Subcutaneous abdominal adipose tissue (tissue), 5 donors: ENCODE results near the gene NOS1AP.

Experiments used
- H3K27ac ChIP-seq: one replicate; pipeline ENCODE4 v1.7.0; 2013; ENCODE audit warnings: low read depth, mild to moderate bottlenecking, inconsistent platforms, low read length, moderate library complexity
- H3K27me3 ChIP-seq, 5 donors: one replicate each; pipeline ENCODE4 v1.7.0; 2013; ENCODE audit warnings: low read length in 5 of 5, inconsistent platforms in 1 of 5; ENCODE audit not compliant: control insufficient read depth in 5 of 5, insufficient read depth in 4 of 5
- H3K36me3 ChIP-seq, 5 donors: one replicate each; pipeline ENCODE4 v1.7.0; 2013; ENCODE audit warnings: low read length in 5 of 5; ENCODE audit not compliant: control insufficient read depth in 5 of 5, insufficient read depth in 5 of 5
- H3K4me1 ChIP-seq, 5 donors: one replicate each; pipeline ENCODE4 v1.7.0; 2013; ENCODE audit warnings: low read length in 5 of 5, mild to moderate bottlenecking in 3 of 5, moderate library complexity in 1 of 5; ENCODE audit not compliant: control insufficient read depth in 5 of 5, insufficient read depth in 5 of 5
- H3K4me3 ChIP-seq, 5 donors: one replicate each; pipeline ENCODE4 v1.7.0; 2013; ENCODE audit warnings: low read length in 5 of 5, low read depth in 1 of 5
- H3K9ac ChIP-seq, 5 donors: one replicate each; pipeline ENCODE4 v1.7.0; 2013; ENCODE audit warnings: low read length in 5 of 5, mild to moderate bottlenecking in 4 of 5, moderate library complexity in 3 of 5
- H3K9me3 ChIP-seq, 5 donors: one replicate each; pipeline ENCODE4 v1.7.0; 2013; ENCODE audit warnings: low read length in 5 of 5; ENCODE audit not compliant: control insufficient read depth in 5 of 5
- donor health status: healthy.
- donor health status: healthy.
- donor health status: healthy.
- donor health status: healthy.
- donor health status: healthy.

NOS1AP gene

DNA sequence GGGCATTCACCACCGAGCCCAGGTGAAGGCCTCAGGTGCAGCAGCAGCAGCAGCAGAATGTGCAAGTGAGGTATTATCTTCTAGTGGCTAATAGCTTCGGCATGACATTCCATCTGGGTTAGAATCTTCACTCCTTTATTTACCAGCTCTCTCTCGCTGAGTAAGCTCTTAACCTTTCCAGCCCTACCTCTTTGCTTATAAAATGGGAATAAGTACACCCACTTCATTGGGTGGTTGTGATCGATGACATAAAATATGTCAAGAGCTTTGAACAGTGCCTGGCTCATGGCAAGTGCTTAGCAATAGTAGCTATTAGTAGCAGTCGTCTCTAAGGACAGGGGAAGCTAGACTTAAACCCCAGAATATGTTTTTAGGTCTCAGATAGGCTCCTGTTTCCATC lies 149.5 kb downstream of the NOS1AP start:
- Histone ChIP-seq H3K9ac (no peak overlapping the region), H3K4me3 (no peak overlapping the region), H3K27me3 (no peaks in the 10 kb centered on the region), H3K4me1 (peaks cover 0 to 24% (median 15%) of the 10 kb centered on the region in 5 donors), H3K27ac (no peak overlapping the region), H3K9me3 (no peaks in the 10 kb centered on the region), H3K36me3 (no peaks in the 10 kb centered on the region)

DNA sequence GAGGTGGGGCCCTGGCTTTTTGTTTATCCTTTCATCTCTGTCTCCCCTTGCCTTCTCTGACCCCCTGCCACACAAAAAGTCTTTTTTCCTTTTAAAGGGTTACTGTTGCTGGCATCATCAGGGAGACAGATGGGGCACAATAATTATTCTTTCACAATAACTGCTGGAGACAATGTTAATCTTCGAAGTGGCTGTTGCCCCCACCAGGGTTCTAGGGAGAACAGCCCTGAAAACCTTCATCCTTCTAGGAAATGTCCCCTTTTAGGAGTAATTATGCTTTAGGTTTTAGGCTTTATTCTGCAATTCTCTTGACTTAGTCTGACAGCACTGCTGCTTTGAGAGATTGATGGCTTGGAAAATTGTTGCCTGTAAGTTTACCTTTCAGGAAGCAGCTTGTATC lies 150.0 kb downstream of the NOS1AP start:
- H3K4me1 ChIP-seq: peaks cover 0 to 22% (median 15%) of the 10 kb centered on the region in 5 donors
- no peak overlapping the region for H3K9ac ChIP-seq
- H3K9me3 ChIP-seq: no peaks in the 10 kb centered on the region
- no peaks in the 10 kb centered on the region for H3K27me3 ChIP-seq
- no peak overlapping the region for H3K4me3 ChIP-seq
- H3K36me3 ChIP-seq: no peaks in the 10 kb centered on the region
- H3K27ac ChIP-seq: no peak overlapping the region

DNA sequence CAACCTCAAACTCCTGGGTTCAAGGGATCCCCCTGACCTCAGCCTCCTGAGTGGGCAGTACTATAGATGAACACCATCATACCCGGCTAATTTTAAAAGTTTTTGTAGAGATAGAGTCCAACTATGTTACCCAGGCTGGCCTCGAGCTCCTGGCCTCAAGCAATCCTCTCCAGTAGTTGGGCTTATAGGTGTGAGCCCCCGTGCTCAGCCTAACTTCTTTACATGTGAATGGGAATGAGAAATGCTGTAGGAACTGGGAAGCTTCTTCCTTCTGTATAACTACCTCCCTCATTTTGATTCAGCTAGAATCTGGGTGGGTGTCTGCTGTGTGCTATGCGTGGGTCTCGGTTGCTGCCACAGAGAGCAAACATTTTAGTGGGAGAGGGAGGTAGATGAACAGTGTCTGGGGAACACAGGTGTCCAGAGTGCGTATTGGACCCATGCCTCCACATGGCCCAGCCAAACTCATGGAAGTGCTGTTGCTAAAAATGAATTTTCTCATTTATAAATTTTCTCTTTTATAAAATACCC lies 150.6 kb downstream of the NOS1AP start:
- no peak overlapping the region for H3K9ac ChIP-seq
- no peaks in the 10 kb centered on the region for H3K27me3 ChIP-seq
- H3K4me1 ChIP-seq: peaks cover 0 to 22% (median 15%) of the 10 kb centered on the region in 5 donors
- no peaks in the 10 kb centered on the region for H3K36me3 ChIP-seq
- no peak overlapping the region for H3K27ac ChIP-seq
- no peaks in the 10 kb centered on the region for H3K9me3 ChIP-seq
- no peak overlapping the region for H3K4me3 ChIP-seq

DNA sequence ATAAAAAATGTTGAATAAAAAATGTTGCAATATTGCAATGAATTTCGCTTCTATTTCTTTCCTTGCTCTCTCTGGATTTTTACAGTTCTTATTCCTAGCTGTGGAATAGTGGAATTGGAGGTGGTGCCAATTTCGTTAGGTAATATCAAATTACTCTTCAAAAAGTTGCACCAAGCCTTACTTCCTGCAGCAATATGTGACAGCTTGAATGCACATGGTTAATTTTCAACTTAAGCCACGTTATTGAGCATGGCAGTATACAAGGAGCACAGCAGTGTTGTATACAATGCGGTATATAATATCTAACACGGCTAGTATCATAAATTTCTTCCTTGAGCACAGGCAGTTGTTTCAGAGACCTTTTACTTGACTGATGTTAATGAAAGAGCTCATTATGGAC lies 152.5 kb downstream of the NOS1AP start:
- Histone ChIP-seq H3K27ac (no peak overlapping the region), H3K9me3 (no peaks in the 10 kb centered on the region), H3K36me3 (no peaks in the 10 kb centered on the region), H3K9ac (no peak overlapping the region), H3K4me3 (no peak overlapping the region), H3K4me1 (peaks cover 0 to 22% (median 15%) of the 10 kb centered on the region in 5 donors), H3K27me3 (no peaks in the 10 kb centered on the region)

DNA sequence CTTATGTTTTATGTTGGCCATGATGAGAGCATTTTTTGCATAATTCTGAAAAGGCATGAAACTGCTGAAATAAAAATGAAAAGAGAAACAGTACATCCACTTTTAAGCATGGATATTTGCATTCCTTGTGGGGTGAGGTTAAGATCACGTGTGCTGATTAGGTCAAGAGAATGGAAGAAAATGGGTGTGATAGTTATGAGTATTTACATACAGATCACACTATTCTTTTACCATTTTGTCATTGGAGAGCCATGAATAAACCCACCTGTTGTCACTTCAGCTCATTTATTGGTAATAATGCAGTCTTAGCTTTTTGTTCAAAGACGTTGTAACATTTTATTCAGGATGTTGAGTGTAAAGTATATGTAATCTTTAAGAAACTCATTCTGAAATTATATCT lies 153.2 kb downstream of the NOS1AP start:
- no peak overlapping the region for H3K27ac ChIP-seq
- H3K36me3 ChIP-seq: no peaks in the 10 kb centered on the region
- H3K4me3 ChIP-seq: no peak overlapping the region
- H3K4me1 ChIP-seq: peaks cover 0 to 18% (median 11%) of the 10 kb centered on the region in 5 donors
- no peaks in the 10 kb centered on the region for H3K27me3 ChIP-seq
- H3K9me3 ChIP-seq: no peaks in the 10 kb centered on the region
- no peak overlapping the region for H3K9ac ChIP-seq

DNA sequence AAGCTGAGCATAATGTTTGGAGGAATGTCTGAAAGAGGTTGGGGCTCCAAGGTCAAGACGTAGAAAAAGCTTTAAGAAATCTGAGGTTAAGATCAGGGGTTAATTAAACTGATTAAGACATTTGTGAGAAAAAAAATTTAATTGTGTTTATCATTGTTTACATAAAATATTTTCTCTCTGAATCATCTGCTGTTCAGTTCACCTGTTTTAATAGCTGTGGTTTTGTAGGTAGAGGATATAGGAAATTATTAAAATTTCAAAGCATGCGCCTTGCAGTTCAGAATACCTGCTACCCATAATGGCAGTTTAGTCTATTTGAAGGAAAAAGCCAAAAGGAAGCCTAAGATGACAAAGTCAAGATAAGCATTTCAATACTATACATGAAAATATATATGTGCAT lies 154.0 kb downstream of the NOS1AP start:
- no peak overlapping the region for H3K27ac ChIP-seq
- H3K9me3 ChIP-seq: no peaks in the 10 kb centered on the region
- no peaks in the 10 kb centered on the region for H3K27me3 ChIP-seq
- no peaks in the 10 kb centered on the region for H3K36me3 ChIP-seq
- H3K4me1 ChIP-seq: peaks cover 0 to 11% (median 5%) of the 10 kb centered on the region in 5 donors
- H3K9ac ChIP-seq: no peak overlapping the region
- H3K4me3 ChIP-seq: no peak overlapping the region

DNA sequence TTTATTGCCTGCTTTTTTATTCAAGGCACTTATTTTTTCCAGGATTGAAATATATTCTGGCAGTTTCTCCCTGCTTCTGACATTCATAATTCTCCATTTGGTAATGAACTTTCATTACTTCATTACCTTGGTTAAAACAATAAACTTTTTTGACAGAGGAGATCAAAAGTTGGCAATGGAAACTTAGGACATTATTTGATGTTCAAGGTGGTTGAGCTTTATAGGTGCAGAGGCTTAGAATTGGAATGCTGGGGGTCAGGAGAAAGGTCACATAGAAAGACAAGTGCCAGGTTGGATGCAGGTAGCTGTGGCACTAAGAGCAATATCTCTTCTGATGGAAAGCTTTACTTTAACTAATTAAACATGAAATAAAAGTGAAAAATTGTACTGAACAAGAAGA lies 154.8 kb downstream of the NOS1AP start:
- H3K4me3 ChIP-seq: no peak overlapping the region
- H3K9ac ChIP-seq: no peak overlapping the region
- no peaks in the 10 kb centered on the region for H3K36me3 ChIP-seq
- no peak overlapping the region for H3K27ac ChIP-seq
- H3K9me3 ChIP-seq: no peaks in the 10 kb centered on the region
- no peaks in the 10 kb centered on the region for H3K27me3 ChIP-seq
- H3K4me1 ChIP-seq: peaks cover 0 to 3% (median 0%) of the 10 kb centered on the region in 5 donors

DNA sequence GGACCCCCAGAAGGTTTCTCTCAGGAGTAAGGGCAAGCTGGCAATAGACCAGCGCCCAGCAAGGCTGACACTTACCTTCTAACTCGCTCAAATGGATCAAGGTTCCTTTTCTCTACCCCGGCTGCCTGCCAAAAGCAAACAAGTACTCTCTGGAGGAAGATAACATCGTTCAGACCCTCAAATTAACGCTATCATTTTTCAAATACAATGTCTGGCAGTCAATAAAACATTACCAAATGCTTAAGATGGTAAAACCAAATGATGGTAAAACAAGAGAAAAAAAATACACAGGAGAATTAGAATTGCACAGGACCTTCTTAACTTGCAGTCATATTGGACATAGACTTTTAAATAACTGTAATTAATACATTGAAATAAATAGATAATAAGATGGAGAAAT lies 159.1 kb downstream of the NOS1AP start:
- Histone ChIP-seq H3K36me3 (no peaks in the 10 kb centered on the region), H3K4me3 (no peak overlapping the region), H3K9me3 (no peaks in the 10 kb centered on the region), H3K9ac (no peak overlapping the region), H3K27ac (no peak overlapping the region), H3K27me3 (no peaks in the 10 kb centered on the region), H3K4me1 (peaks cover 0 to 11% (median 0%) of the 10 kb centered on the region in 5 donors)

DNA sequence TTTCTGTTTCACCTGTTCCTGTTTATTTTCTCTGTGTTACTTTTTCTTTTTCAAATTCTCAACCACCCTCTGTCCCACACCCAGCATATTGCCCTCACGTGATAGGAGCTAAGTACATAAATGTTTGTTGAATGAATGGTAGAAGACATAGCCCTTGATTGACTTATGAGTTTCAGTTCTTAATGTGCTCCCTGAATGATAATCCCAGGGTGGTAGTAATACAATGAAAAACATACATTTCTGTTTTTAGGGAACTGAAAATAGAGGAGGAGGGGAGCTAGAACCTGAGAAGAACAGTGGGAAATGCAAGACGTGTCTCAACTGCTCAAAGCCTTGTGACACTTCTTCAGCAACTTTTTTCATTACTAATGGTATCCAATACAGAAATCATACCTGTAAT lies 160.1 kb downstream of the NOS1AP start:
- Histone ChIP-seq H3K4me3 (no peak overlapping the region), H3K27ac (no peak overlapping the region), H3K9ac (no peak overlapping the region), H3K27me3 (no peaks in the 10 kb centered on the region), H3K36me3 (no peaks in the 10 kb centered on the region), H3K9me3 (no peaks in the 10 kb centered on the region), H3K4me1 (peaks cover 0 to 11% (median 2%) of the 10 kb centered on the region in 5 donors)

DNA sequence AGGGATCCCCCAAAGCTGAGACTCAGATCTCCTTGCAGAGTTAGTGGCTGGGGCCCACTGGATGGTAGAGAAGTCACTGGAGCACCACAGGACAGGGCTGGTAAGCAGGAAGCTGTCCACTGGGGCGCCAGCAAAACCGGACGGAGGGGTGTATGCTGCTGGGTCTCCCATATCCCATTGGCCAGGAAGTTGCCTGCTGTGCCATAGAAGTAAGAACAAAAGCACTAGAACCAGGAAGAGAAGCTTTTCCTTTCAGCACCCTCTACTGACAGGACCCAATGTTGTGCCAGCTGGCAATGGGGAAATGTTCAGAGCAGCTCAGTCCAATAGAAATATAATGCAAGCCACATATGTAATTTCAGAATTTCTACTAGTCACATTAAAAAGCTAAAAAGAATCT lies 160.6 kb downstream of the NOS1AP start:
- no peak overlapping the region for H3K27ac ChIP-seq
- H3K36me3 ChIP-seq: no peaks in the 10 kb centered on the region
- no peak overlapping the region for H3K9ac ChIP-seq
- H3K27me3 ChIP-seq: no peaks in the 10 kb centered on the region
- no peak overlapping the region for H3K4me3 ChIP-seq
- no peaks in the 10 kb centered on the region for H3K9me3 ChIP-seq
- peaks cover 0 to 11% (median 7%) of the 10 kb centered on the region in 5 donors for H3K4me1 ChIP-seq

DNA sequence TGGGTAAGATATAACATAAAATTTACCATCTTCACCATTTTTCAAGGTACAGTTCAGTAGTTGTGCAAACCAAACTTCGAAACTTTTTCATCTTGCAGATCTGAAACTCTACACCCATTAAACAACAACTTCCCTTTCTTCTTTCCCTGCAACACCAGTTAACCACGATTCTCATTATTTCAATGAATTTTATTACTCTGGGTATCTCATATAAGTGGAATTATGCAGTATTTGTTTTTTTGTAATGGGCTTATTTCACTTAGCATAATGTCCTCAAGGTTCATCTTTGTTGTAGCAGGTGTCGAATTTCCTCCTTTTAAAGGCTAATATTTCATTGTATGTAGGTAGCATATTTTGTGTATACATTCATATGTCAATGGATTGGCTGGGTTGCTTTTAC lies 161.0 kb downstream of the NOS1AP start:
- Histone ChIP-seq H3K27ac (no peak overlapping the region), H3K36me3 (no peaks in the 10 kb centered on the region), H3K4me3 (no peak overlapping the region), H3K9me3 (no peaks in the 10 kb centered on the region), H3K4me1 (peaks cover 0 to 11% (median 11%) of the 10 kb centered on the region in 5 donors), H3K9ac (no peak overlapping the region), H3K27me3 (no peaks in the 10 kb centered on the region)
